ENCODE data around the gene TMEM220.
"Not testable (repeated sequence)": the region's sequence is repeated elsewhere in the genome, so short reads cannot be mapped to it uniquely, and the experiment has no call there.

The TMEM220 gene

GRCh38 chr17:10725262-10725661 is 4.6 kb downstream of the TMEM220 start:
- no peak for DNase-seq

DNA sequence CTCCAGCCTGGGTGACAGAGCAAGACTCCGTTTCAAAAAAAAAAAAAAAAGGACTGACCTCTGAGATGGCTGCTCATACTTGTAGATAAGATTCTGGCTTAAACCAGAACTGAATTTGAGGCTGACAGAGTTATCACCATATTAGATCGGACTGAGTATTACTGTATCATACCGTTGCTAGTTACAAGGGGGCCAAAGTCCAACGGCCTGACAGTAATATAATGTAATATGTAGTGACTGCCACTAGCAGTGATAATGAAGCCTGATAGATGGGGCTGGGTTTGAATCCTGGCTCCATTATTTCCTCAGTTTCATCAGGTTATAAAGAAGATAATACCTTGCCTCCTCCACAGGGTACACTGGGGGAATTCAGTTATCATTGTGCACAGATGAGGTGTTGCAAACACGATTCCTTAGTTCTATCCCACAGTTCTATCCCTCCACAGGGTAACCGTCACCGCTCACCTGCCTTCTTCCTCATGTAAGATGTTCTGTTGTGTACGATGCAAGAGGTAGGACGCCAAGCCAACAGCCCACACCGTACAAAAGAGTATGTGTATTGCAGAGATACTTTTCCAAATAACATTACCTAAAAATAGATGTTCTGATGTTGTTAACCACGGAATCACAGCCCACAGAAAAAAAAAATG is 5.2 kb downstream of the TMEM220 start:
- DNase-seq: no peak

DNA sequence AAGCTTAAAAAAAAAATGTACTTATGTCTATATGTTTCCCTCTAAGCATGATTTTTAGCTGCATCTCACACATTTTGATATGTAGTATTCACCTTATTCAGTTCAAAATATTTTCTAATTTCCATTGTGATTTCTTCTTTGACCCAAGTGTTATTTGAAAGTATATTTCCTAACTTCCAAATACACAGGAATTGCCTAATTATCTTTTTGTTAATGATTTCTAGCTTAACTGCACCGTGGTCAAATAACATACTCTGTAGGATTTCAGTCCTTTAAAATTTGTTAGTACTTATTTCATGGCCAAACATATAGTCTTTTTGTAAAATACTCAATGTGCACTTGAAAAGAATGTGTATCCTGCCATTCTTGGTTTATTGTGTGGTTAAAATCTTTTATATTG is 11.3 kb downstream of the TMEM220 start:
- DNase-seq: no peak

- peak; percentile 28 for DNase-seq
Measured at GRCh38 chr17:10716218-10716617, 13.6 kb downstream of the TMEM220 start.

- DNase-seq: no peak
Measured at GRCh38 chr17:10713318-10713717, 16.5 kb downstream of the TMEM220 start.

GRCh38 chr17:10705727-10706126 is 24.1 kb downstream of the TMEM220 start:
- no peak for DNase-seq

- peak; percentile 23 for DNase-seq
Measured at GRCh38 chr17:10702574-10702973, 27.2 kb downstream of the TMEM220 start.

DNA sequence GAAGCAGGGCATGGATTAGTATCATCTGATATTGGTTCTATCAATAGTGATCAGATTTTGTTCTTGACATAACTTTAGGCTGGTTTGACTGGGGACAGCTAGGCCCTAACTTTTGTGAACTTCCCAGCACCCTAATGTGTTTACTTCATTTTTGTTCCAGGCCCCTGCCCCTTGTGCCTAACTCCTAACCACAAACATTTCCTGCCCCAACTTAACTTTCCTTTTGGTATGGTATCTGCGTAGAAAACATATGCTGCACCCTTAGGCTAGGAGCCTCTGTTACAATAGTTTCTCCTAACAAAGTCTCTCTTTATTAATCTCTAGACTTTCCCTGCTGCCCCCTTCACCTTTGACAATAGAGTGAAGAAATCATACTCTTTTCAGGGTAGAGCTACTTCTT is 30.0 kb downstream of the TMEM220 start:
- no peak for DNase-seq

DNA sequence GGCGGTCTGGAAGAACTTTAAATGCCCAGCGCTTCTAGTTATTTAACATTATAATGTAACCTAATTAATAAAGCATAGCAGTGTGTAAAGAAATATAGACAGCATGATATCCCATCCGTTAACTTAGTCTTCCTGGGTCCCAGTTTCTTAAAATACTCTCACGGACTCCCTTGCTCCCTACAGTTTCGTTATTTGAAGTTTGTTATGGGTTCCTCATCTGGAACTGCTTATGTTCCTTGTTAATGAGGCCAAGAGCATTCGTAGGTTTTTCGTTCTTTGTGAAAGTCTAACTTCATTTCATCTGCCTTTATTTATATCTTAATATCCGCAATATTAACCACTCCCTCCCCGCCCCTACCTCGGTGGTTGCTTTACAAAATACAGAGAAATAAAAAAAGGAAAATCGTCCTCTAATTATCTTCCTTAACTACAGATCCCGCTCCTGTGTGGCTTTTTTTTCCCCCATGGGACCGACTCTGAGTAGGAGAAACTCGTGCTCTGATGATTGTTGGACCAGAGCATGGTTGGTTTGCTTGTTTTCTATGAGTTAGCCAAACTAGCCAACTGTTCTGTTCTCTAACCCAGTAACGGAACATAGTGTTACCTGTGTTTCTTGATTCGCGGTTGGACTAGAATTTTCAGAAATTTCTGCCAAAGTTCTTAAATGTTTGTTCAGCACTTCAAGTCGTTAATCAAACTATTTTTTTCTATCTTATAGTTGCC is 31.6 kb downstream of the TMEM220 start:
- DNase-seq: peak; percentile 32

DNA sequence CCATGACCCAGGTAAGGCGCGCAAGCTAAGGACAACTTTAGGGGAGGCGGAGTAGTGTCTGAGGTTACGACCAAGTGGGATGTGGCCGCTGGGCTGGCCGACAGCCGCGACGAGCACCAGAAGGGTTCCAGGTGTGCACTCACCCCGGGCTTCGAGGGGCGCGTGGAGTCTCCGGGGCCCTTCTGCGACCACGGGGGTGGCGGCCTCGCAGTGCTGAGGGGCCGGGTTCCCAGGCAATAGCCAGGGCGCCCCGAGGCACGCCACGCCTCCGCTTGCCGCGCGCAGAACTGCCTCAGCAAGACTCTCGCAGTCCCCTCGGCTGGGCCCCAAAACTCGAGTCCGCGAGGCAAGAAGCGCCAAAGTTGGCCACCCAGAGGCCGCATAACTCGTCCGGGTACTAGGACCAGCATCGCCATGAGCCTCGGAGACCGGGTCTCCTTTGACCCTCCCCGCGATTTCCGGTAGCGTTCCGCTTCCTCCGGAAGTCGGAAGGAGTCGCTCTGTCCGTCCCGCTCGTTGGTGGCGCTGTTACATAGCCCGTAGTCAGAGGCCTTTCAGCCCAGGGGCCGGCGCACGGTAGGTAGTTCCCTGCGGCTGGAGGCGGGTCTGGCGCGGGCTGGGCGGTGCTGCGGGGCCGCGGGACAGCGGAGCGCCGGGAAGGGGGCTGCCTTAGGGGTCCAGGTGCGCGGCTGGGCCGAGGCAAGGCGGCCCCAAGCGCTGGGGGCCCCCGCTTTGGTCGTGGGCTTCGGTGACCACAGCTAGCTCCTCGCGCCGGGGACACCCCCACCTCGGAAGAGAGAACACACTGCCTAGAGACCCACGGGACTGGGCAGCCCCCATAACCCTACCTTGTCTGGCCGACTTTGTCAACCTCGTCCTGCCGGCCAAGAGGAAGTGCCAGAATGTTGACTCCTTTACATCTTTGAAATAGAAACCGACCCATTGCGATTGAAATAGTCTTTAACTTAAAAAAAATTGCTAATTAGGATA is 32.4 kb downstream of the TMEM220 start, which contains the start of the genes ADPRM and SCO1:
Gene ADPRM (plus strand): TSS at position 503 of the 990 bp plus-strand sequence. CDS start 7,333 bp downstream, outside the sequence.
Gene SCO1 (minus strand): TSS at position 442 of the 990 bp plus-strand sequence. CDS start 26 bp downstream, at position 416.
- peak; percentile 91 for DNase-seq

DNA sequence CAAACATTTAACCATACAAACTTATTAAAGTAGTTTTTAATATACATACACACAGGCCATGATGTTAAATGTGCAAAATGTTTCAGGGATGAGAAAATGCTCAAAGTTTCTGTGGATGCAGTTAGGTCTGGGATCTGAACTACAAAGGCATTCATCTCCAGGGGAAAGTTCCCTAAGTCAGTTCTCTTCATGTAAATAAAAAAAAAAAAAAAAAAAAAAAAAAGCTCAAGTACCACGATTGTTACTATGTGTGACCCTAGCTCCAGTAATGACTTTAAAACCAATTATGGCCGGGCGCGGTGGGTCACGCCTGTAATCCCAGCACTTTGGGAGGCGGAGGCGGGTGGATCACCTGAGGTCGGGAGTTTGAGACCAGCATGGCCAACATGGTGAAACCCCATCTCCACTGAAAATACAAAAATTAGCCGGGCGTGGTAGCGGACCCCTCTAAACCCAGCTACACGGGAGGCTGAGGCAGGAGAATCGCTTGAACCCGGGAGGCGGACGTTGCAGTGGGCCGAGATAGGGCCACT is 33.9 kb downstream of the TMEM220 start:
- not testable (repeated sequence) for DNase-seq

DNA sequence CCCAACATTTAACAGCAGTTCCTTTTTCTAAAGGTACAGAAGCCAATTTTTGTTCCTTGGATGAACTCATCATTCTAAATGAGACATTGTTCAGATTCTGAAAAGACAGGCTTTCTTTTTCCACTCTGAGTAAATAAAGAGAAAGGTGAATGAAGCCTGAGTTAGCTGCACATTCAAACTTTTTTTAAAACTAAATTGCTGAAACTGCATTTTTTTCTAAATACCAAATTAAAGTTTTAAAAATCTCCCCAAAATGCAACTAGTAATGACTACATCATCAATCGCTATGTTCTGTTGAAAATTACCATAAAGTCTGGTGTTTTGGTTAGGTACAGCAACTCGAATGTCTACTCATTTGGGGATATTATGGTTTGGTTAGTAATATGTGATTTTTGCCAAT is 42.3 kb downstream of the TMEM220 start:
- no peak for DNase-seq

- peak; percentile 33 for DNase-seq
Measured at GRCh38 chr17:10683853-10684252, 46.0 kb downstream of the TMEM220 start.

- DNase-seq: no peak
Measured at GRCh38 chr17:10681866-10682446, 47.9 kb downstream of the TMEM220 start.

DNA sequence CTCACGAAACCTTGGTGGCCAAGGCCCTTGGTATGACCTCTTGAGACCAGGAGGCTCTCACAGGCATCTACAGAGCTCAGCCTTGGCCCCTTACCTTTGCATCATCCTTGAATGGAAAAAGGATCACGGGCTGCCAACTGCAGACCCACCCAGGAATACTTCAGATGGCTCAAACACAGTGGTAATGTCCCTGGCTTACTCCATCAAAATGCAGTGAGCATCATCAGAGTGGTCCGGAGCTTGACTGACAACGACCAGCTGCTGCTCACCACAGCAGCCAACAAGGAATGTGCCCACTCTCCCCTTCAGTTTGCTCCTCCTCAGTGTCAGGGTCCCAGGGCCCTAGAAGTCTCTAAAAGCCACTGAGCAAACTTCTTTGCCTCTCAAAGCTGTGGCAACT is 55.1 kb downstream of the TMEM220 start:
- no peak for DNase-seq

DNA sequence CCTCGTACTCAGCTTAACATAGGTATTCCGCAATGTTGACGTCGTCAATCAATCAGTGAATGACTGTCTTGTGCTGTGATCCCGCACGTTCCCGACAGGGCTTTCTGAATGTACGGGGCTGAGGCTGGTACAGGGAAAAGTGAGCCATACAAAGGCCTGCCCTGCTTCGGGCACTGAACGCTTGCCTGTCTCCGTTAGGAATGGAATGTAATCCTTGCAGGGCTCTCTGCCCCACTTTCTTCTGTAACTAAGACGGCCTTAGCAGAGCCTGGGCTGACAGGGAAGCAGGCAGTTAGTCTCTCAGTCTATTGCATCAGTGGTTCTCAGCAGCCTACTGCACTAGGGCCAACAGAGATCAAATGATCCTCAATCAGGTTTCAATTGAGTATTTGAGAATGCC is 56.5 kb downstream of the TMEM220 start:
- no peak for DNase-seq

DNA sequence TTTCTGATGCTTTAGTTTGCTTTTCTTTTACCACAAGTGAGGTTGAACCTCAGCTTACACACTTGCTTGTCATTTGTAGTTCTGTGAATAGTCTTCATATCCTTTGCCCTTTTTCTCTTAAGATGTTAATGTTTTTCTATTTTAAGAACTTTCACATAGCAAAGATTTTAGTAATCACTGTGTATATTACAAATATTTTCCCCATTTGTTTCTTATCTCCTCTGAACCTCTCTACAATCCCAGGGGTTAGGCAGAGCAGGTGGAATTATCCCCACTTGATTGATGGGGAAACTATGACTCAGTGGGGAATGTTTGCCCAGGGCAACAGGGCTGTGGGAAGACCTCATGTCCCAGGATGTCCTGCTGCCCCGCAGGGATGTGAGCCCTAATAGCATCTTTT is 61.0 kb downstream of the TMEM220 start:
- DNase-seq: no peak

DNA sequence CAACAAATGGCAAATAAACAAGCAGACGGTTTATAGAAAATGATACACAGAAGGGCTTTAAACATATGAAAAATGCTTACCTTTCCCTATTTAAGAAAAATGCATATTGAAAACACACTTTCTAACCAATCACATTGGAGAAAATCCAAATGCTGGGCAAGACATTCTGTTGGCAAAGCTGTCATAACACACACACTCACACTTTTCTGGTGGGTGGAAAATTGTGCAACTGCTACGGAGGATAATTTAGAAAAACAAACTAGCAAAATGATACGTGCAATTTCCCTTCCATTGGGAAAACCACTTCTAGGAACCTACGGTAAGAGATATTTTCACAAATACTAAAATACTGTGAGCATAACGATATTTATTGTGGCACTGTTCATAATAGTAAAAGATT is 62.9 kb downstream of the TMEM220 start:
- no peak for DNase-seq

DNA sequence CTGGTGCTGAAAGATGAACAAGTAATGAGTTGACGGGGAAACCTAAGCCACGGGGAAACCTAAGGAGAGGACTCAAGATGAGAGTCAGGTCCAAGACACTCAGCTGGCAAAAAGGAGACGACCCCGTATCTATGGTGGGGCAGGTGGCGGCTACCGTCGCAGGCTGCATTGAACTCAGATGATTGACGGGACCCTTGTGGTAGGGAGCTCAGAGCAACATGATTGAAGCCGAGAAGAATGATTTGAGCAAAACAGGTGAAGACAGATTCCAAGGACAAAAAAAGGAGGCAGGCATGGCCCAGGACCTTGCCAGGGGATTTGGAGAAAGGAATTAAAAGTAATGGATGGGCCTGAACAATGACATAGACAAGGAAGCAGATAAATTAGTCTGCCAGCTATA is 65.3 kb downstream of the TMEM220 start:
- no peak for DNase-seq

Measured in OCI-M1 (cell line).